ENCODE results near the gene NYNRIN. TPM values are rescaled to one million over a fixed set of nuclear protein-coding genes. Genes with fewer than 3 reads are reported as not detected.
A peak's percentile ranks its signal among the peaks of the same experiment; 100 is the strongest.

NYNRIN gene
- total and polyA plus RNA-seq, 2 experiments from 2014 or later, result 3.1 to 20.0 TPM

GRCh38 chr14:24388474-24389179, 10.2 kb upstream of the NYNRIN start:
- H4K20me1 ChIP-seq (replicated peaks; ENCODE audit: insufficient read depth), result no peaks in the 10 kb centered on the region
- no peak for TF ChIP-seq REST (IDR thresholded peaks at IDR 0.05; ENCODE audit: unreplicated experiment)
- no peak for TF ChIP-seq NANOG (IDR thresholded peaks at IDR 0.05; ENCODE audit: borderline replicate concordance)
- TF ChIP-seq STAT1 (IDR thresholded peaks at IDR 0.05; ENCODE audit: unreplicated experiment), result no peak
- no peak for TF ChIP-seq ZNF331 (CRISPR knock-in tag; IDR thresholded peaks at IDR 0.05; ENCODE audit: low read depth)
- no peak for TF ChIP-seq CREB1 (CRISPR knock-in tag; IDR thresholded peaks at IDR 0.05; ENCODE audit: low read depth)
- H3K27me3 Mint-ChIP-seq (ENCODE audit: insufficient read depth, low read depth, poor library complexity), result peaks cover 2% of the 10 kb centered on the region
- peak overlapping the region; percentile 86 for H2AFZ ChIP-seq
- H3K36me3 Mint-ChIP-seq (ENCODE audit: low read depth), result no peaks in the 10 kb centered on the region
- H3K79me2 ChIP-seq (replicated peaks; ENCODE audit: insufficient read depth), result no peaks in the 10 kb centered on the region
- no peak overlapping the region for H3K4me2 ChIP-seq
- peaks cover 16% of the 10 kb centered on the region; the same call in 1 of the 2 replicates for H3K4me1 ChIP-seq (ENCODE audit: insufficient read depth)
- H3K9me2 ChIP-seq (ENCODE audit: insufficient read depth), result no peaks in the 10 kb centered on the region
- H3K4me3 ChIP-seq, result no peak overlapping the region
- H3K4me1 Mint-ChIP-seq, result peaks cover 16% of the 10 kb centered on the region
- no peaks in the 10 kb centered on the region for H3K9me3 Mint-ChIP-seq
- DNase-seq (ENCODE audit: low spot score), result no peak
- no peak for ATAC-seq
- no peaks in the 10 kb centered on the region for H3K27me3 ChIP-seq (ENCODE audit: insufficient read depth)
- no peak overlapping the region for H3K4me3 Mint-ChIP-seq
- 0 out of 2 replicates have a peak, but pooled peaks cover 4% of the 10 kb centered on the region for H3F3A ChIP-seq (replicated peaks; ENCODE audit: low read depth)
- no peak overlapping the region for H3K27ac ChIP-seq (ENCODE audit: low read depth)
- no peak overlapping the region for H3K27ac Mint-ChIP-seq
- no peaks in the 10 kb centered on the region for H3K36me3 ChIP-seq (ENCODE audit: insufficient read depth)

- H3K27ac Mint-ChIP-seq, result no peak overlapping the region
- H3K4me1 Mint-ChIP-seq, result peaks cover 19% of the 10 kb centered on the region
- no peak; the same call in 2 of the 3 replicates for ATAC-seq
- TF ChIP-seq ZNF462 (CRISPR knock-in tag; IDR thresholded peaks at IDR 0.05) (no peak), JUNB (IDR thresholded peaks at IDR 0.05; ENCODE audit: unreplicated experiment) (no peak), ZNF331 (CRISPR knock-in tag; IDR thresholded peaks at IDR 0.05; ENCODE audit: low read depth) (no peak), EZH2 (IDR thresholded peaks at IDR 0.05; ENCODE audit: low read depth, unreplicated experiment) (no peak), NANOG (IDR thresholded peaks at IDR 0.05; ENCODE audit: borderline replicate concordance) (no peak)
Observed at GRCh38 chr14:24389226-24389848, 9.5 kb upstream of the NYNRIN start.

More at GRCh38 chr14:24389226-24389848, 9.5 kb upstream of the NYNRIN start:
- Histone ChIP-seq H3K27me3 (ENCODE audit: insufficient read depth) (no peaks in the 10 kb centered on the region), H3K9me2 (ENCODE audit: insufficient read depth) (no peaks in the 10 kb centered on the region), H2AFZ (peak overlapping the region; percentile 86), H3K4me3 (no peak overlapping the region), H3K4me1 (ENCODE audit: insufficient read depth) (peaks cover 16% of the 10 kb centered on the region; the same call in 1 of the 2 replicates), H3K27ac (ENCODE audit: low read depth) (no peak overlapping the region), H3K4me2 (no peak overlapping the region), H3K79me2 (replicated peaks; ENCODE audit: insufficient read depth) (no peaks in the 10 kb centered on the region), H4K20me1 (replicated peaks; ENCODE audit: insufficient read depth) (no peaks in the 10 kb centered on the region), H3F3A (replicated peaks; ENCODE audit: low read depth) (0 out of 2 replicates have a peak, but pooled peaks cover 4% of the 10 kb centered on the region), H3K36me3 (ENCODE audit: insufficient read depth) (no peaks in the 10 kb centered on the region)
- no peaks in the 10 kb centered on the region for H3K36me3 Mint-ChIP-seq (ENCODE audit: low read depth)
- no peak for DNase-seq (ENCODE audit: low spot score)
- H3K9me3 Mint-ChIP-seq, result no peaks in the 10 kb centered on the region
- peaks cover 2% of the 10 kb centered on the region for H3K27me3 Mint-ChIP-seq (ENCODE audit: insufficient read depth, low read depth, poor library complexity)
- no peak overlapping the region for H3K4me3 Mint-ChIP-seq

Data from GM23338 (cell line).